H9 (cell line): ENCODE results near the gene RNF213. TPM values are rescaled to one million over a fixed set of nuclear protein-coding genes. Genes with fewer than 3 reads are reported as not detected.

Source experiments
- DNase-seq: peaks from one replicate; pipeline ENCODE4 v3.0.0-alpha.2; 2017
- H2AFZ ChIP-seq: one replicate; pipeline ENCODE4 v1.6.1; 2013; ENCODE audit warnings: mild to moderate bottlenecking, low read length, control low read depth, moderate library complexity
- H2AK5ac ChIP-seq: 2 replicates; pipeline ENCODE4 v1.6.1; 2013; ENCODE audit warnings: low read length, control low read depth, mixed read lengths; ENCODE audit not compliant: insufficient read length
- H2BK120ac ChIP-seq: one replicate; pipeline ENCODE4 v1.6.1; 2013; ENCODE audit warnings: low read depth, mild to moderate bottlenecking, low read length, control low read depth, inconsistent platforms; ENCODE audit not compliant: poor library complexity, severe bottlenecking
- H2BK12ac ChIP-seq: 2 replicates; pipeline ENCODE4 v1.6.1; 2013; ENCODE audit warnings: low read length, control low read depth, mixed read lengths, low read depth; ENCODE audit not compliant: insufficient read length
- H2BK15ac ChIP-seq: 2 replicates; pipeline ENCODE4 v1.6.1; 2013; ENCODE audit warnings: low read depth, low read length, control low read depth
- H2BK20ac ChIP-seq: one replicate; pipeline ENCODE4 v1.6.1; 2013; ENCODE audit warnings: low read depth, mild to moderate bottlenecking, low read length, control low read depth, inconsistent platforms; ENCODE audit not compliant: poor library complexity, severe bottlenecking
- H2BK5ac ChIP-seq: 2 replicates; pipeline ENCODE4 v1.6.1; 2013; ENCODE audit warnings: low read length, control low read depth, mixed read lengths; ENCODE audit not compliant: insufficient read length
- H3K14ac ChIP-seq: 2 replicates; pipeline ENCODE4 v1.6.1; 2013; ENCODE audit warnings: low read length, control low read depth; ENCODE audit not compliant: insufficient read depth
- H3K18ac ChIP-seq: 2 replicates; pipeline ENCODE4 v1.6.1; 2013; ENCODE audit warnings: low read depth, mild to moderate bottlenecking, mixed read lengths, low read length, control low read depth; ENCODE audit not compliant: insufficient read length
- H3K23ac ChIP-seq: 2 replicates; pipeline ENCODE4 v1.6.1; 2013; ENCODE audit warnings: low read length, control low read depth, mixed read lengths, low read depth; ENCODE audit not compliant: insufficient read length
- H3K23me2 ChIP-seq: 2 replicates; pipeline ENCODE4 v1.6.1; 2013; ENCODE audit warnings: low read depth, mild to moderate bottlenecking, mixed read lengths, low read length, control low read depth; ENCODE audit not compliant: insufficient read length, poor library complexity, severe bottlenecking
- H3K27ac ChIP-seq: 2 replicates; pipeline ENCODE4 v1.5.1; 2013; ENCODE audit warnings: low read length, control low read depth, mixed read lengths, low read depth; ENCODE audit not compliant: insufficient read length
- H3K27me3 ChIP-seq: 2 replicates; pipeline ENCODE4 v1.6.1; 2013; ENCODE audit warnings: low read length, control low read depth, inconsistent platforms; ENCODE audit not compliant: insufficient read depth
- H3K4ac ChIP-seq: 2 replicates; pipeline ENCODE4 v1.6.1; 2013; ENCODE audit warnings: low read depth, mild to moderate bottlenecking, control low read depth, inconsistent platforms, low read length, moderate library complexity
- H3K4me1 ChIP-seq: 2 replicates; pipeline ENCODE4 v1.6.1; 2013; ENCODE audit warnings: low read length, control low read depth, inconsistent platforms; ENCODE audit not compliant: insufficient read depth
- H3K4me2 ChIP-seq: 2 replicates; pipeline ENCODE4 v1.6.1; 2013; ENCODE audit warnings: low read length, control low read depth, mixed read lengths; ENCODE audit not compliant: insufficient read length, insufficient read depth
- H3K56ac ChIP-seq: 2 replicates; pipeline ENCODE4 v1.6.1; 2013; ENCODE audit warnings: low read depth, mild to moderate bottlenecking, mixed read lengths, low read length, control low read depth; ENCODE audit not compliant: insufficient read length
- H3K79me1 ChIP-seq: 2 replicates; pipeline ENCODE4 v1.6.1; 2013; ENCODE audit warnings: low read depth, mild to moderate bottlenecking, moderate library complexity, low read length, control low read depth, inconsistent platforms; ENCODE audit not compliant: insufficient read depth, poor library complexity, severe bottlenecking
- H3K79me2 ChIP-seq: 2 replicates; pipeline ENCODE4 v1.6.1; 2013; ENCODE audit warnings: low read length, control low read depth, inconsistent platforms; ENCODE audit not compliant: insufficient read depth
- H3K9ac ChIP-seq: 2 replicates; pipeline ENCODE4 v1.6.1; 2013; ENCODE audit warnings: low read length, control low read depth, mixed read lengths; ENCODE audit not compliant: insufficient read length; ENCODE audit errors: extremely low read depth
- H3K9me3 ChIP-seq: one replicate; pipeline ENCODE4 v1.6.1; 2013; ENCODE audit warnings: low read depth, low read length, inconsistent platforms; ENCODE audit not compliant: control insufficient read depth
- H3T11ph ChIP-seq: one replicate; pipeline ENCODE4 v1.6.1; 2013; ENCODE audit warnings: mild to moderate bottlenecking, low read length, control low read depth, inconsistent platforms
- H4K20me1 ChIP-seq: one replicate; pipeline ENCODE4 v1.6.1; 2013; ENCODE audit not compliant: control insufficient read depth, insufficient read length, insufficient read depth
- H4K5ac ChIP-seq: 2 replicates; pipeline ENCODE4 v1.6.1; 2013; ENCODE audit warnings: low read depth, mild to moderate bottlenecking, mixed read lengths, low read length, control low read depth; ENCODE audit not compliant: insufficient read length
- H4K8ac ChIP-seq: replicated peaks from 2 replicates; pipeline ENCODE4 v1.6.1; 2013; ENCODE audit warnings: low read length, control low read depth, mixed read lengths, low read depth; ENCODE audit not compliant: insufficient read length
- H4K91ac ChIP-seq: 2 replicates; pipeline ENCODE4 v1.6.1; 2013; ENCODE audit warnings: low read depth, mild to moderate bottlenecking, moderate library complexity, mixed read lengths, low read length, control low read depth; ENCODE audit not compliant: insufficient read length
- H3K27ac Mint-ChIP-seq, 3 experiments: 2 replicates in 2 of 3; 3 replicates in 1 of 3; pipeline ENCODE4 v1.8.0; 2020 to 2021; ENCODE audit warnings: mixed read lengths in 3 of 3, mild to moderate bottlenecking in 1 of 3, moderate library complexity in 1 of 3
- H3K27me3 Mint-ChIP-seq: 2 replicates; pipeline ENCODE4 v1.8.0; 2021; ENCODE audit warnings: low read depth, mild to moderate bottlenecking, moderate library complexity, mixed read lengths
- H3K36me3 Mint-ChIP-seq, 3 experiments: 2 replicates in 2 of 3; 3 replicates in 1 of 3; pipeline ENCODE4 v1.8.0; 2020 to 2021; ENCODE audit warnings: low read depth in 3 of 3, mixed read lengths in 3 of 3; ENCODE audit not compliant: insufficient read depth in 1 of 3
- H3K4me1 Mint-ChIP-seq, 2 experiments: 2 replicates each; pipeline ENCODE4 v1.8.0; 2020; ENCODE audit warnings: mixed read lengths in 2 of 2
- H3K4me3 Mint-ChIP-seq, 2 experiments: 2 replicates in 1 of 2; 3 replicates in 1 of 2; pipeline ENCODE4 v1.8.0; 2020 to 2021; ENCODE audit warnings: mild to moderate bottlenecking in 2 of 2, mixed read lengths in 2 of 2, moderate library complexity in 1 of 2
- H3K9me3 Mint-ChIP-seq, 2 experiments: 2 replicates in 1 of 2; 3 replicates in 1 of 2; pipeline ENCODE4 v1.8.0; 2020; ENCODE audit warnings: mild to moderate bottlenecking in 2 of 2, mixed read lengths in 2 of 2, moderate library complexity in 1 of 2
- CTCF ChIP-seq: fragments of 200-600 bp; sonication (generic); conservative IDR thresholded peaks from 3 replicates; pipeline ENCODE4 v1.8.0; 2021; ENCODE audit warnings: antibody characterized with exemption, mild to moderate bottlenecking
- WGBS: extraction: QIAGEN DNeasy Blood & Tissue Kit; methylation state at CpG from one replicate; pipeline ENCODE4 v1.1.7; 2013; ENCODE audit warnings: missing lambda C conversion rate, low lambda C conversion rate, mixed read lengths; ENCODE audit not compliant: insufficient read length; ENCODE audit errors: extremely low coverage; 5-methylcytosine and 5-hydroxymethylcytosine counted together
- total RNA-seq: library from RNA; stranded (reverse); gene quantifications from 2 replicates; pipeline ENCODE4 v1.2.1, GENCODE V29; 2021

Gene RNF213
- total RNA-seq, 1 experiment from 2014 or later: 34.3 TPM

- no peak overlapping the region for H3K27ac ChIP-seq
- no peaks in the 10 kb centered on the region for H3K9me3 ChIP-seq
- H2BK15ac ChIP-seq: no peak overlapping the region
- no peak overlapping the region for H3K14ac ChIP-seq
- no peak overlapping the region for H2BK120ac ChIP-seq
- H4K91ac ChIP-seq: no peak overlapping the region
- no peak overlapping the region for H3K4me2 ChIP-seq
- no peak for DNase-seq
- H3K36me3 Mint-ChIP-seq: peaks cover 11 to 66% (median 62%) of the 10 kb centered on the region in 3 experiments; a peak in 6 of 7 replicates
- no peak overlapping the region for H3K9ac ChIP-seq
- H3K27ac Mint-ChIP-seq: 0 out of 7 replicates have a peak overlapping the region, but pooled peaks of 1 of the 3 experiments have one; percentile 34
- no peak overlapping the region for H4K5ac ChIP-seq
- H3K56ac ChIP-seq: no peak overlapping the region
- peaks cover 0 to 4% of the 10 kb centered on the region in 2 experiments; a peak in 1 of 4 replicates for H3K4me1 Mint-ChIP-seq
- no peak overlapping the region for H2AK5ac ChIP-seq
- no peak overlapping the region for H3K4ac ChIP-seq
- H4K8ac ChIP-seq: no peak overlapping the region
- no peak overlapping the region for H2AFZ ChIP-seq
- no peaks in the 10 kb centered on the region for H4K20me1 ChIP-seq
- H3K9me3 Mint-ChIP-seq: no peaks in the 10 kb centered on the region
- H3K23me2 ChIP-seq: no peaks in the 10 kb centered on the region
- no peaks in the 10 kb centered on the region for H3K79me2 ChIP-seq
- no peak for TF ChIP-seq CTCF
- H3K18ac ChIP-seq: no peak overlapping the region
- no peak overlapping the region for H3K4me3 Mint-ChIP-seq
- H3K23ac ChIP-seq: no peak overlapping the region
- H3T11ph ChIP-seq: no peak overlapping the region
- no peak overlapping the region for H2BK12ac ChIP-seq
- H3K79me1 ChIP-seq: no peaks in the 10 kb centered on the region
- WGBS: no CpG with 5 or more reads among the region's 10 CpGs
- H2BK5ac ChIP-seq: no peak overlapping the region
- no peaks in the 10 kb centered on the region for H3K27me3 Mint-ChIP-seq
- H3K27me3 ChIP-seq: no peaks in the 10 kb centered on the region
- H2BK20ac ChIP-seq: no peak overlapping the region
- H3K4me1 ChIP-seq: no peaks in the 10 kb centered on the region
Measured at GRCh38 chr17:80388601-80389000, 127.9 kb downstream of the RNF213 start.
